Hepatic stellate cell (primary cell): ENCODE measurements around the gene POLK.
"Not testable (repeated sequence)": the region's sequence is repeated elsewhere in the genome, so short reads cannot be mapped to it uniquely, and the experiment has no call there.

Experiments
- DNase-seq: peaks from one replicate; pipeline ENCODE4 v3.0.0; 2011; ENCODE audit warnings: low spot score

Gene POLK

GRCh38 chr5:75511435-75512382 is at the start of gene POLK, which contains the start of gene CERT1:
Gene POLK (plus strand): TSS chr5:75511891.
Gene CERT1 (minus strand): TSS chr5:75511629. CDS start chr5:75511207, 422 bp downstream.
- peak; percentile 98 for DNase-seq

GRCh38 chr5:75463726-75464125 is 48.0 kb upstream of the POLK start:
- DNase-seq, result no peak

- DNase-seq, result no peak
Observed at GRCh38 chr5:75465480-75465879, 46.2 kb upstream of the POLK start.

- DNase-seq, result no peak
Observed at GRCh38 chr5:75466006-75466716, 45.5 kb upstream of the POLK start.

GRCh38 chr5:75468593-75468992 is 43.1 kb upstream of the POLK start:
- no peak for DNase-seq

- DNase-seq, result no peak
Observed at GRCh38 chr5:75469017-75469416, 42.7 kb upstream of the POLK start.

GRCh38 chr5:75471193-75471592 is 40.5 kb upstream of the POLK start:
- no peak for DNase-seq

GRCh38 chr5:75472973-75473372 is 38.7 kb upstream of the POLK start:
- no peak for DNase-seq

GRCh38 chr5:75473463-75473862 is 38.2 kb upstream of the POLK start:
- DNase-seq, result no peak

- DNase-seq, result no peak
Observed at GRCh38 chr5:75475364-75475763, 36.3 kb upstream of the POLK start.

- DNase-seq, result no peak
Observed at GRCh38 chr5:75481024-75481423, 30.7 kb upstream of the POLK start.

GRCh38 chr5:75482482-75482881 is 29.2 kb upstream of the POLK start:
- no peak for DNase-seq

GRCh38 chr5:75484605-75485004 is 27.1 kb upstream of the POLK start:
- no peak for DNase-seq

GRCh38 chr5:75489847-75490246 is 21.8 kb upstream of the POLK start:
- DNase-seq, result not testable (repeated sequence)

GRCh38 chr5:75491621-75492020 is 20.1 kb upstream of the POLK start:
- no peak for DNase-seq

GRCh38 chr5:75496026-75496425 is 15.7 kb upstream of the POLK start:
- DNase-seq, result no peak

GRCh38 chr5:75498208-75498777 is 13.4 kb upstream of the POLK start:
- DNase-seq, result no peak

- DNase-seq, result not testable (repeated sequence)
Observed at GRCh38 chr5:75498875-75499274, 12.8 kb upstream of the POLK start.

- not testable (repeated sequence) for DNase-seq
Observed at GRCh38 chr5:75505112-75505511, 6.6 kb upstream of the POLK start.

GRCh38 chr5:75507841-75508240 is 3.9 kb upstream of the POLK start:
- DNase-seq, result no peak

GRCh38 chr5:75509546-75509945 is 2.1 kb upstream of the POLK start:
- DNase-seq, result no peak

- DNase-seq, result peak; percentile 45
Observed at GRCh38 chr5:75509956-75510355, 1.7 kb upstream of the POLK start.

GRCh38 chr5:75510417-75510835 is 1.3 kb upstream of the POLK start:
- peak; percentile 36 for DNase-seq
